Glomerular visceral epithelial cell (primary cell): ENCODE results near the gene CEP250.
"Not testable (repeated sequence)": the region's sequence is repeated elsewhere in the genome, so short reads cannot be mapped to it uniquely, and the experiment has no call there.

Source experiments
- DNase-seq: peaks from one replicate; pipeline ENCODE4 v3.0.0-alpha.2; 2016; ENCODE audit errors: extremely low spot score

The CEP250 gene

DNA sequence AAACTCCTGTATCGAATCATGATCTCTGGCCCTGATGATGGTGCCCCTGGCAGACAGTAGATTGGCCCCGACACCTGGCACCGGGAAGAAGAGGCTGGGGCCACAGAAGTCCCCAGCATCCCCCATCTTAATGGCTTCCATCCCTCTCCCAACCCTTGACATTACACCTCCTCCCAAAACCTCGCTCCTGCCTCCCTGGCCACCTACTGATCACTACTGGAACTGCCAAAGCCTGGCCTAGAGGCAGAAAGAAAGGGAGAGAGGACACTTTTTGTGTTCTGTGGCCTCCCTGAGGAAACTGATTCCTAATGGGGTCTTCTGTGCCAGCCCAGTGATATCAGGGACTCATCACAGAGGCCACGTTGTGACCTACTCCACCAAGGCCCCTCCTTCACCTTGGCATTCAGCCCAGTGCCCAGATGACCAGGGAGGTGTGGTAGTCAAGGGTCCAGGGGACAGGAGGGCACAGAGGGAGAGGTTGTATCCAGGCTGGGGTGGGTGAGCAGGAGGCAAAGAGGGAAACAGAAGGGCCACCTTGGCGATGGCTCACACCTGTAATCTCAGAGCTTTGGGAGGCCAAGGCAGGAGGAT, 68.0 kb downstream of the CEP250 start:
- no peak for DNase-seq

DNA sequence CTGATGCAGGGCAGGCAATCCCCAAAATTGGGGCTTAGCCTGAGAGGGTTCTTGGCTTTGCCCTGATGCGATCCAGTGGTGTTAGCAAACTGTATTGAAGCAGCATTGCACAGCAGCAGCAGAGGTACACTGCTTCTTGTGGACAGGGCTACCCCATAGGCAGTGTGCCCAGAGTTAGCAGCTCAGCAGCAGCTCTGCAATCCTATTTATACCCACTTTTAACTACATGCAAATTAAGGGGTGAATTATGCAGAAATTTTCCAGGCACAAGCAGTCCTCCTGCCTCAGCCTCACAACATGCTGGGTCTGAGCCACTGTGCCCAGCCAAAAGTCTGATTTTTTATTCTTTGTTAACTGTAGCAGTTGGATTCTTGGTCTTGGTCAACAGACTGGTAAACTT, 70.2 kb downstream of the CEP250 start:
- no peak for DNase-seq

DNA sequence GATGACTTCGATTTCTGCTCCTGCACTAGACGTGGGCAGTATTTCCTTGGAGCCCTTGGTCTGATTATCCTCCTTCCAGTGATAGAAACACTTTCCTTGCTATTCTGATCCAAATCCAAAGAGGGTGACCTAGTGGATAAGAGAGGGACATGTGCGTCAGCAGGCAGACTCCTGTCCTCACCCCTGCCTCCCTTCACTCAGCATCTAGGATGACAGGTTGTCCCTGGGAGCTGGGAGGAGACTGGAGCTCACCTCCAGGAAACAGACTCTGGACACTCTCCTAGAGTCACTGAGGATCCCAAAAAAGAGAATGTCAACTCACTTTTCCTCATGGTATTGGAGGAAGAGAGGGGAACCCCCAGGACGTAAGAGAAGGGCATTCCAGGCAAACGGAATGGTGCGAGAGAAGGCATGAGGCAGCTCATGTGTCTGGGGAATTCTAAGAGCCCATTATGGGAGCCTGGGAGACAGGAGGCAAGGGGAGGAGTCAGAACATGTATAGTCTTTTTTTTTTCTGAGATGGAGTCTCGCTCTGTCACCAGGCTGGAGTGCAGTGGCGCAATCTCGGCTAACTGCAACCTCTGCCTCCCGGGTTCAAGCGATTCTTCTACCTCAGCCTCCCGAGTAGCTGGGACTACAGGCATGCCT, 71.8 kb downstream of the CEP250 start:
- no peak for DNase-seq

DNA sequence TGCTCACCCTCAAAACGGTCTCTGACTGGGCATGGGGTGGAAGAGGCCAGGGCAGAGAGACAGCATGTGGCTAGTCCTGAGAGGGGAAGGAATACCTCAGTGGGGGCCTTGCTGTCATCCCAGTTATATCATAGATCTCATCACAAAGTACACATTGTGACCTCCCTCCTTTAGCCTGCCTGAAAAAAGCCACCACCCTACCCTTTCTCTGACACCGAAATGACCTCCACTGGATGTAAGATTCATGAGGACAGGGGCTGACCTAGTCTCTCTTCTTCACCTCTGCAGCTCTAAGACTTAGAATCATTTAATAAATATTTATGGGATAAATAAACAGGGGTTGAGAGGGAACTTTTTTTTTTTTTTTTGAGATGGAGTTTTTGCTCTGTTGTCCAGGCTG, 74.2 kb downstream of the CEP250 start, which contains the start of gene C20orf173:
TSS of gene C20orf173 (minus strand) at position 101 of the 400 bp plus-strand sequence. CDS start 279 bp downstream, outside the sequence.
- no peak for DNase-seq

DNA sequence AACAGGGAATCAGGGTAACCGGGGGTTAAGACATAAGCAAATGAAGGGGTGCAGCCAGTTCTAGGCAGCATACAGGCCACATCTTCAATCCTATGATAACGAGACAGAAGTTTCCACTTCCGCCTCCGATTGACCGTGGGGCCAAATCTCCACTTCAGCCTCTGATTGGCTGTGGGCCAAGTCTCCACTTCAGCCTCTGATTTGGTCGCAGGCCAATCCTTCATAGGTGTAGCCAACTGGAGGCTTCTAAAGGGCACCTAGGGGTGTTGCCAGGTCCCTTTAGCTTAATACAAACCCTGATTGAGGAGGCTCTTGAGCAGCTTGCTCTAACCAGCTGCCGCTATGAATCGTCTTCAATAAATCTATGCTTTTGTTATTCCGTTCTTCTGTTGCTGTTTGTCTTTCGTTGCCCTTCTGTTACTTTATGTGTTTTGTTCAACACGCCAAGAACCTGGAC, 84.4 kb downstream of the CEP250 start:
- DNase-seq = no peak

DNA sequence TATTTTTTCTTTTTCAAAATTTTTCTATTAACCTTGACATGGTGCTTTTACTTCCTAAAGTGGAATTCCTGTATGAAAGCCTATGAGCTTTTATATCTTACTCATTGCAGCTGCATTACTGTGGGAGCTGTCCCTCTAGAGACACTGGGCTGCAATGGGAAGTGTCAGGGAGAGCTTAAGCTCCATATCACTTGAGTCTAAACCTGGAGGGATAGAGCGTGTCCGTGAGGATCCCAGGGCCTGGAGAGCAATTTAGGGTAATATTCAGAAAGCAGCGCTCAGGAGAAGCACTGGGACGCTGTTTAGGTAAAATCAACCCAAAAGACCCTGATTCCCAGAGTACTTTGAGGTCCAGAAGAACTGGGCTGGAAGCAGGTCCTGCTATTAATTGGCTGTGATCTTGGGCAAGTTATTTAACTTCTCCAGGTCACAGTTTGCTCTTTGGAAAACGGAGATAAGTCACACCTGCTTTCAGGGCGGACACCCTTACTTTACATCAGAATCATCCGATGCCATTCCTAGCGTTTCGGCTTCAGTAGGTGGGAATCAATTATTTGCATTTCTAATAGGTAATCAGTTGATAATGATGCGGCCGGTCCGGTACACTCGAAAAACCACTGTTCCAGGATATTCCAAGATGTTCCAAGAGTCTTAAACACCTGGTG, 85.9 kb downstream of the CEP250 start:
- DNase-seq = no peak

DNA sequence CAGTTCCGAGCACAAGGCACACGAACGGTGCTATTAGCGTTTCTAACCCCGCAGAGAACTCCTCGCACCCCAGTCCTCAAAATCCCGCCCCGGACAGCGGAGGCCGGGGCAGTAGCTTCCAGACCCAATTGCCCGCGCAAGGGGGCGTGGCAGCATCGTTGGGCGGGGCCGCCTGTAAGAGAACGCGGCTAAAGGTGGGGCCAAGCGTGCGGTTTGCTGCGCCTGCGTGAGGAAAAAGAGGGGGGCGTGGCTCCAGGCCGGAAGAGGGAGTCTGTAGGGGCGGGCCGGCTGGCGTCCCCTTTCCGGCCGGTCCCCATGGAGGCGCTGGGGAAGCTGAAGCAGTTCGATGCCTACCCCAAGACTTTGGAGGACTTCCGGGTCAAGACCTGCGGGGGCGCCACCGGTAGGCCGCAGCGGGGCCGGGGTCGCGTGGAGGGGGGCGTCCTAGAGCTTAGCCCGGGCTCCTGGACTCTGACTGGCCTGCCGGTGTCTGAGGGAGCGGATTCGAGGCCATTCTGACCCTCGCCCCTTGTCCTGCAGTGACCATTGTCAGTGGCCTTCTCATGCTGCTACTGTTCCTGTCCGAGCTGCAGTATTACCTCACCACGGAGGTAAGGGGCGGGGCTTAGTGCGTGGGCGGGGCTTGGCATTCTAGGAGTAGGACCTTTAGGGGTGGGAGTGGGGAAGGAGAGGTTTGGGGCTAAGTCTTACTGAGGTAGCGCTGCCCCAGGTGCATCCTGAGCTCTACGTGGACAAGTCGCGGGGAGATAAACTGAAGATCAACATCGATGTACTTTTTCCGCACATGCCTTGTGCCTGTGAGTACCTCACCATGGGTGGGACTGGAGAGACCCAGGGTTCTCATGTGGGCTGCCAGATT, 86.6 kb downstream of the CEP250 start, which contains the start of gene ERGIC3:
TSS of gene ERGIC3 (plus strand) at position 296 of the 880 bp plus-strand sequence. CDS start at position 316, 20 bp downstream.
- DNase-seq = peak; percentile 99

DNA sequence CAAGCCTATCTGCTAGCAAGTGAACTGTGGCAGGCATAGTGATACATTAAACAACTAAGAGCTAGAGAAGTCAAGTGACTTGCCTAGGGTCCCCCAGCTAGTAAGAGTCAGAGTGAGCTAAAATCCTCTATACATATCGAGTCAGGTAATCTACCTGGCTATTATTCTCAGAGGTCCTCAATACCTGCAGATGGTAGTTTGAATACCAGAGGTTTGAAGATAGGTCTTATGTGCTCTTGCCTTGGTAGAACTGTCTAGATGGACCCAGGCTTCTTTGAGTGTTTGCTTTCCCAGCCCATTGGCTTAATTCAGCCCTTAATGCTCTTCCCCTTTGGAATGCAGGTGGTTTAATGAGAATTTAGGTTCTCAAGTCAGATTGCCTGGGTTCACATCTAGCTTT, 87.6 kb downstream of the CEP250 start:
- DNase-seq = no peak

DNA sequence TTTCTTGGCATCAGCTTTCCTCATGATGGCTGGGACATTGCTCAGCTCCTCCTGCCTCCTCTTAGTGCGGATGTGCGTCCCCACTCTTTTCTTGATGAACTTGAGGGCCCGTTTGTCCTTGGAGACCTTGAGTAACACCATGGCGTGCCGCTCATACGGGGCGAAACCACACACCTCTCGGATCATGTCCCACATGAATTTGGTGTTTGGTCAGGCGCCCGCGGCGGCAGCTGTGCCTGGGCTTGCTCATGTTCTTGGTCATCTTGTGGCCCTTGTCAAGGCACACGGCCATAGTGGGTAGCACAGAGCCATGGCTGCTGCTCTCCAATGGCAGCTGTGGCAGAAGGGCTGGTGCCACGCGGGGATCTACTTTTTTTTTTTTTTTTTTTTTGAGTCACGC, 89.0 kb downstream of the CEP250 start:
- no peak for DNase-seq

DNA sequence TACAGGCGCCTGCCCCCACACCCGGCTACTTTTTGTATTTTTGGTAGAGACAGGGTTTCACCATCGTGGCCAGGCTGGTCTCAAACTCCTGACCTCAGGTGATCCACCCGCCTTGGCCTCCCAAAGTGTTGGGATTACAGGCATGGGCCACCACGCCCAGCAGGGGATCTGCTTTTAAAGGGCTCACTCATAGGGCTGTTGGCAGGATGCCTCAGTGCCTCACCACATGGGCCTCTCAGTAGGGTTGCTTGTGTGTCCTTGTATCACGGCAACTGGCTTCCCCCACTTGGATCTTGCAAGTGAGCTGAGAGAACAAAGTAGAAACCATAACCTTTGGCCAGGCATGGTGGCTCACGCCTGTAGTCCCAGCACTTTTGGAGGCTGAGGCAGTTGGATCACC, 89.5 kb downstream of the CEP250 start:
- DNase-seq = peak; percentile 73

DNA sequence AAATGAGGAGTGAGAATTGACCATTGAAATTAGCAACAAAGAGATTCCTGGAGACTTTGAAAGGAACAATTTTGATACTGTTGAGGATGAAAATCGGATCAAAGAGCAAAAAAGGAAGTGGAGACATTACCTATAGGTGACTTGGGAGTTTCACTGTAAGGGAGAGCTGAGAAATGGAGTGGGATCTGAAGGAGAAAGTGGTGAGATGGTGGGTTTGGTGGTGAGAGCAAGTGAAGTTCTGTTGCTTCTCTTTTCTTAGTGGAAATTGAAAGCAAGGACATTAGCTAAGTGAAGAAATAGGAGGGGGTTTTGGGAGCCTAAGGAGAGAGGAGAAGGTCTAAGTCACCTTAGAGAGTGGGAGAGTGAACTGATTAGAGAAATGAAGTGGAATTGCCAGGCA, 90.7 kb downstream of the CEP250 start:
- no peak for DNase-seq

DNA sequence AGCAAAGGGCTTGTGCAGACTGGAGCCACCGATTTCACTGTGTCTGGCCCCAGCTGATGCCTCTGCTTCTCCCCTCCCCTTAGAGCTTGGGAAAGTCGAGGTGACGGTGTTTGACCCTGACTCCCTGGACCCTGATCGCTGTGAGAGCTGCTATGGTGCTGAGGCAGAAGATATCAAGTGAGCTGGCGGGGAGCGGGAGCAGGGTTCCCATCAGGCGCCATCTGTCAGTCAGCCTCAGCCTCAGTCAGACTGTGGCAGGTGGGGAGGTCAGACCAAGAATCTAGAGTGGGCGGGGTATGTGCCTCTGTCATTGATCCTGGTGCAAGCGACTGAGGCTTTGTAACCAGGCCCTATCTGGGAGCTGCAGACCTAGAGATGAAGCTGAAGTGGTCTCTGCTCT, 91.9 kb downstream of the CEP250 start:
- DNase-seq = no peak

DNA sequence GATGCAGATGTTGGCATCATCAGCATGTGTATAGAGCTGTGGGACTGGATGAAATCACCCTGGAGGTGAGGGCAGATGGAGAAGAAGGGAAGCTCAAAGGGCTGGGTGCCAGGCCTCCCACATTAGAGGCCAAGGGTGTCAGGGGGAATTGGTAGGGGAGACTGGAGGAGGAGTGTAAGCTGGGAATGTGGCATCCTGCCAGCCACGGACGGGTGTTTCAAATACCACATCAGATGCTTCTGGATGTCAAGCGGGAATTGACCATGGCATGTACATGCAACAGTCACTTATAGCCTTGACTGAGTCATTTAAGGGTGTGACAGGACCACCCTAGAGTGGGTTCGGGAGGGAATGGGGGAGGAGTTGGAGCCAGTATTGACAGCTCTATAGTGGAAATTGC, 96.1 kb downstream of the CEP250 start:
- DNase-seq = no peak

DNA sequence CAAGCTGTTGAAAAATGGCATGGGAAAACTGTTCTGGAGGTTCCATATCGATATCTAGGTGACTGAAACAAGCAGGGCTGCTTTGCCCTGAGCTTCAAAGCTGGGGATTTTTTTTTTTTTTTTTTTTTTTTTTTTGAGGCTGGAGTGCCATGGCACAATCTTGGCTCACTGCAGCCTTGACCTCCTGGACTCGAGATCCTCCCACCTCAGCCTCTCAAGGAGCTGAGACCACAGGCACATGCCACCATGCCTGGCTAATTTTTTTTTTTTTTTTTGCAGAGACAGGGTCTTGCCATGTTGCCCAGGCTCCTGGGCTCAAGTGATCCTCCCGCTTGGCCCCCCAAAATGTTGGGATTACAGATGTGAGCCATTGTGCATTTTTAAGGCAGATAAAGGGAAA, 97.5 kb downstream of the CEP250 start:
- no peak for DNase-seq

DNA sequence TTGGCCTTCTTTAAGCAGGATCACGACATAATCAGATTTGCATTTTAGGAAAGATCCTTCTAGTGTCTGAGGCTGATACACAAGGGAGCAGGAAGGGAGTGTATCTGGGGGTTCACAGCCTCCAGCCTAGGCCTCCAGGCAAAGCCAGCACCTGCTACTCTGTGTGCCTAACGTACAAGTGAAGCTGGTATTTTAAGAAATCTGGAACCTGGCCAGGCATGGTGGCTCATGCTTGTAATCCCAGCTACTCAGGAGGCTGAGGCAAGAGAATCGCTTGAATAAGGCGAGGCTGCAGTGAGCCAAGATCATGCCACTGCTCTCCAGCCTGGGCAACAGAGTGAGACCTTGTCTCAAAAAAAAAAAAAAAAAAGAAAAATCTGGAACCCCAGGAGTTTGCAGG, 100.1 kb downstream of the CEP250 start:
- DNase-seq = not testable (repeated sequence)

DNA sequence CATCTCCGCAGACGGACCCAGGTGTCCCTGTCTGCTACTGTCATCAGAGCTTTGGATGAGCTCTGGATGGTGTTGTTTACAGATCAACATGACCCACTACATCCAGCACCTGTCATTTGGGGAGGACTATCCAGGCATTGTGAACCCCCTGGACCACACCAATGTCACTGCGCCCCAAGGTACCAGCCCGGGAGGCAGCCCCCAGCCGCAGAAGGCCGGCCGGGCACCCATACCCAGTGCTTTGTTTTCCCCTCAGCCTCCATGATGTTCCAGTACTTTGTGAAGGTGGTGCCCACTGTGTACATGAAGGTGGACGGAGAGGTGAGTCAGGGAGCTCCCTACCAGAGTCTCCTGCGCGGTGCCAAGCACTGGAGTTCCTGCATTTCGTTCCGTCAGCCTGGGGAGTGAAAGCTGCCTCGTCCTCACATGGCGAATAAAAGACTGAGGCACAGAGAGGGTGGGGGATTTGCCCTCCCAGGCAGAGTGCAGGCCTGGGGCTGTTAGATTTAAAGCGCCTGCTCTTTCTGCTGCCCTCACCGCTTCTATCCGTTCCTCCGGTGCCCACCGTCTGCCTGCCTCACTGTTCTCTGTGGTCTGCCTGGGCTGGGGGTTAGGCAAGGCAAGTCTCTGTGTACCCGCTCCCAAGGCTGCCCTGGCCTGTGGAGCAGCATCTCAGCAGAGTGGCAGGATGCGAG, 100.7 kb downstream of the CEP250 start:
- DNase-seq = no peak

DNA sequence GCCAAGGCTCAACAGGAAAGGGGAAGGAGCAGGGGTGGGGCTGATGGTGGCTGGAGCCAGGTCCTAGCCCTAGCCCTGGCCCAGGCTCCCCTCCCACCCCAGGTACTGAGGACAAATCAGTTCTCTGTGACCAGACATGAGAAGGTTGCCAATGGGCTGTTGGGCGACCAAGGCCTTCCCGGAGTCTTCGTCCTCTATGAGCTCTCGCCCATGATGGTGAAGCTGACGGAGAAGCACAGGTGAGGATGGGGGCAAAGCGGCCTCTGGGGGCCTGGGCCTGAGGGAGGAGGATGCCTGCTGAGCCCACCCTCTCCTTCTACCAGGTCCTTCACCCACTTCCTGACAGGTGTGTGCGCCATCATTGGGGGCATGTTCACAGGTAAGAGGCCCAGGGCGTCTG, 101.5 kb downstream of the CEP250 start:
- DNase-seq = no peak

DNA sequence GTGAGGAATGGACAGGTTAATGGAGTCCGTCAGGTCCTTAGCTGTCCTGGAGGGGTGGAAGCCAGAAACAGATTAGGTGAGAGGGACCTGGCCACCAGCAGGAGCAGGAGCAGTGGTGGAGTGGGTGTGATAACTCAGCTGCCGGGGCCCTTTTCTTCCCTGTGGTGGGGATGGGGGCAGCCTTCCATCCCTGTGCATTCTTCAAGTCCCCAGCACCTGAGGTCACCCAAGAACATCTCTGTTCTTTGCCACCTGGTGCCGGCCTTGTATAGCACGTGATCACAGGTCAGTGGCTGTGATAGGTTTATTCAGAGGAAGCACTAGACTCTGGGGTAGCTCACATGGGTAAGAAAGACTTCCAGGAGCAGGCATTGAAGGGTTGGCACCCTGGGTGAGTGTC, 103.1 kb downstream of the CEP250 start:
- DNase-seq = no peak

DNA sequence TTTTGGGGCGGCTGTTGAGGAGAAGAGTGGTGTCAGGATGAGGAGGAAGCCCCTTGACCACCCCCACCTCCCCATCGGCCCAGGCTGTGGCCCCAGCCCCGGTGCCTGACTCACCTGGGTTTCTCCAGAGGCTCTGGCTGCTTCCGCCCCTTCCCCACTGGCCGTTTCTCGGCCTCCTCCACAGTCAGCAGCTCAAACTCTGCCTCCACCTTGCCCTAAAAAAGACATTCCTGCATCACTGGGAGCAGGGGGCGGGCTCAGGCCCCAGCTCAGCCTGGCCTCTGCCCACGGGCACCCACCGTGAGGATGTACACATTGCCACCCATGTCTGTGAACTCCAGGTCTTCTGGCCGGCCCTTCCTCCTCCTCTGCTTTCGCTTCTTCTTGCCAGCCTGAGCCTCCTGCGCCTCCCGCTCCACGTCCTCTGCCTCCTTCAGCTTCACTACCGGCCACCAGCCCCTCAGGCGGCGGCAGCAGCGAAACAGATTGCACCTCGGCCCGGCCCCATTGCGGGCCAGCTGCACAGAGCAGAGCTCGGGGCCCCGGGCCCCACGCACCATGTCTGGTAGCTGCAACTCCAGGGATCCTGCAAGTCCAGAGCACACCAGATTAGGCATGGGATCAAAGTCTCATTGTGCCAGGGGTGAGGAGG, 103.8 kb downstream of the CEP250 start:
- no peak for DNase-seq

DNA sequence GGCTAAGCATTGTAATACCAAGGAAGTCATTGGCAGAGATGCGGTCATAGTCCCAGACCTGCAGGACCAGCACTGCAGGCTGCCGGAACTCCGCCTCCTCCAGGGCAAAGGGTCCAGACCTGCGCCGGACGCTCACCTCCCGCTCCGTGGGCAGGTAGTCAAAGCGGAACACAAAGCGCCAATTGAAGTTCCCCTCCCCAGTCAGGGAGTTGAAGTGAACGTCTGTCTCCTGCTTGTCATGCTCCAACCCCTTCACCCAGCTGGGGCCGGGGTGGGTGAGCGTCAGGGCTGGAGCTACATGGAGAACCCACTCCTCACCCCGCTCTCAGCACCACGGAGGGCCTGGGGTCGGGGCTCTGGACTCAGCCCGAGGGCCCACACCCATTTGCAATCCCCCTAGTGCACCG, 104.7 kb downstream of the CEP250 start:
- no peak for DNase-seq

DNA sequence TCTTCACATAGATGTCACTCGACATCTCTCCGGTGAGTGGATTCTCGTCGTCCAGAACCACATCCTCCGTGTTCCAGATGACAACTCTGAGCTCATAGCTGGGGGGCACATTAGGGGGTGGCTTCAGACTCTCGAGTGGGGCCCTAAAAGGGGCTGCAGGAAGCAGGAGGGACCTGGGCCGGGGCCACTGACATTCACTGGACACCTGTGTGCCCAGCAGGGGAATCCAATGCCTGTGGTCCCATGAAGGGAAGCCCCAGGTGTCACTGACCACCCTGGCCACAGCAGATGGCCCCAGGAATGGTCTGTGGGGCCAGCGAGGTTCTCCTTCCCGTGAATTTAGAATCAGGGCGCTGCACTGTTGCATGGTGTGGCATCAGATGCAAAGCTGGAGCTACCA, 105.1 kb downstream of the CEP250 start:
- DNase-seq = no peak
